Neuronal stem cell (in vitro differentiated cells): ENCODE data around the gene UQCC3.
A peak's percentile ranks its signal among the peaks of the same experiment; 100 is the strongest.

Experiments used
- DNase-seq: peaks from one replicate; pipeline ENCODE4 v3.0.0-alpha.2; 2013; ENCODE audit warnings: low spot score
- H2AFZ ChIP-seq: one replicate; pipeline ENCODE4 v1.6.1; 2013; ENCODE audit warnings: mild to moderate bottlenecking, low read length, inconsistent platforms
- H2AK5ac ChIP-seq: 2 replicates; pipeline ENCODE4 v1.6.1; 2013; ENCODE audit warnings: low read depth, mild to moderate bottlenecking, inconsistent platforms, low read length, moderate library complexity, mixed read lengths
- H2BK120ac ChIP-seq: 2 replicates; pipeline ENCODE4 v1.6.1; 2013; ENCODE audit warnings: low read depth, mild to moderate bottlenecking, inconsistent platforms, low read length, moderate library complexity, mixed read lengths
- H2BK12ac ChIP-seq: one replicate; pipeline ENCODE4 v1.6.1; 2013; ENCODE audit warnings: low read length, inconsistent platforms
- H2BK15ac ChIP-seq: 2 replicates; pipeline ENCODE4 v1.6.1; 2013; ENCODE audit warnings: mild to moderate bottlenecking, low read length, inconsistent platforms, mixed read lengths
- H2BK5ac ChIP-seq: one replicate; pipeline ENCODE4 v1.6.1; 2013; ENCODE audit warnings: inconsistent platforms, mild to moderate bottlenecking, low read length, moderate library complexity
- H3K14ac ChIP-seq: one replicate; pipeline ENCODE4 v1.6.1; 2013; ENCODE audit warnings: low read length, inconsistent platforms
- H3K18ac ChIP-seq: 2 replicates; pipeline ENCODE4 v1.6.1; 2013; ENCODE audit warnings: low read length, inconsistent platforms
- H3K23ac ChIP-seq: 2 replicates; pipeline ENCODE4 v1.6.1; 2013; ENCODE audit warnings: low read depth, mild to moderate bottlenecking, mixed read lengths, low read length, inconsistent platforms; ENCODE audit not compliant: poor library complexity
- H3K27ac ChIP-seq: replicated peaks from 3 replicates; pipeline ENCODE4 v1.5.1; 2013; ENCODE audit warnings: low read length, inconsistent platforms
- H3K27me3 ChIP-seq, 3 experiments: 2 replicates each; pipeline ENCODE4 v1.6.1; 2013; ENCODE audit warnings: low read length in 3 of 3, mild to moderate bottlenecking in 2 of 3, inconsistent platforms in 1 of 3, low read depth in 1 of 3, mixed read lengths in 1 of 3, moderate library complexity in 1 of 3; ENCODE audit not compliant: control insufficient read depth in 3 of 3, insufficient read depth in 3 of 3
- H3K36me3 ChIP-seq, 2 donors: replicated peaks in 1 of 2; 2 replicates each; pipeline ENCODE4 v1.6.1; 2013; ENCODE audit warnings: low read length in 2 of 2; ENCODE audit not compliant: control insufficient read depth in 2 of 2, insufficient read depth in 2 of 2
- H3K4ac ChIP-seq: 2 replicates; pipeline ENCODE4 v1.6.1; 2013; ENCODE audit warnings: inconsistent platforms, mild to moderate bottlenecking, low read length, moderate library complexity
- H3K4me1 ChIP-seq, 2 donors: 1 replicate in 1 of 2; 2 replicates in 1 of 2; pipeline ENCODE4 v1.6.1; 2013; ENCODE audit warnings: low read length in 2 of 2, low read depth in 1 of 2; ENCODE audit not compliant: control insufficient read depth in 2 of 2, insufficient read depth in 1 of 2
- H3K4me2 ChIP-seq: one replicate; pipeline ENCODE4 v1.6.1; 2013; ENCODE audit warnings: mild to moderate bottlenecking, low read length, inconsistent platforms; ENCODE audit not compliant: insufficient read depth, poor library complexity, severe bottlenecking
- H3K4me3 ChIP-seq, 2 donors: 2 replicates each; pipeline ENCODE4 v1.5.1; 2013; ENCODE audit warnings: low read length in 2 of 2, mild to moderate bottlenecking in 2 of 2, inconsistent platforms in 1 of 2, moderate library complexity in 1 of 2
- H3K79me1 ChIP-seq: one replicate; pipeline ENCODE4 v1.6.1; 2013; ENCODE audit warnings: low read depth, mild to moderate bottlenecking, inconsistent platforms, low read length, moderate library complexity
- H3K9ac ChIP-seq: one replicate; pipeline ENCODE4 v1.6.1; 2013; ENCODE audit warnings: mild to moderate bottlenecking, low read depth, low read length, inconsistent platforms; ENCODE audit not compliant: poor library complexity
- H3K9me3 ChIP-seq, 2 donors: replicated peaks in 1 of 2; 2 replicates each; pipeline versions ENCODE3 to v1.6.1; 2013; ENCODE audit warnings: low read length in 2 of 2, mild to moderate bottlenecking in 2 of 2, inconsistent platforms in 1 of 2, low read depth in 1 of 2, mixed read lengths in 1 of 2, moderate library complexity in 1 of 2; ENCODE audit not compliant: control insufficient read depth in 2 of 2, insufficient read depth in 1 of 2
- H4K8ac ChIP-seq: one replicate; pipeline ENCODE4 v1.6.1; 2013; ENCODE audit warnings: low read depth, mild to moderate bottlenecking, inconsistent platforms, low read length, moderate library complexity
- H4K91ac ChIP-seq: one replicate; pipeline ENCODE4 v1.6.1; 2013; ENCODE audit warnings: low read length, low read depth, mild to moderate bottlenecking, inconsistent platforms; ENCODE audit not compliant: poor library complexity
- WGBS, 2 donors: extraction: QIAGEN DNeasy Blood & Tissue Kit; methylation state at CpG; one replicate each; pipeline ENCODE4 v1.1.7; 2013; ENCODE audit warnings: missing lambda C conversion rate in 2 of 2, mixed read lengths in 1 of 2; ENCODE audit not compliant: insufficient read length in 2 of 2, insufficient replicate concordance in 1 of 2; ENCODE audit errors: extremely low coverage in 2 of 2; 5-methylcytosine and 5-hydroxymethylcytosine counted together

UQCC3 gene

DNA sequence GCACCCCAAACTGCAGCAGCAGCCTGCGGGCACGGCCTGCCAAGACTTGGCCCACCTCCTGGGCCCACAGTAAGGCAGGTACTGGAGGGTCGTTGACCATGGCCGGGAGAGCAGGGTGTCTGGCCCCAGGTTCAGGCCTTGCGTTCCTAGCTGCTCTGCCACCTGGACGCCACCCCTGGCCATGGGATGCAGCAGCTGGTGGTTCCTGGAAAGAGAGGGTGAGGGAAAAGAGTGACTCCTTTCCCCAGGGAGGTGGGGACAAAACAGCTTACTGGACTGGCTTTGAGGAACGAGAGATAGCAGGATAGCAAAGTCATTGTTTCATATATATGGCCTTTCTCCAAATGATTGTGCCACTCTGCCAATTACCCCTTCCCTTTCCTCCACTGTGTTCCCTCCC is 33.9 kb downstream of the UQCC3 start:
- H3K9me3 ChIP-seq, result no peaks in the 10 kb centered on the region
- H2AK5ac ChIP-seq, result peak overlapping the region; percentile 72
- no peak overlapping the region for H3K14ac ChIP-seq
- peak overlapping the region; percentile 88 for H2AFZ ChIP-seq
- H2BK15ac ChIP-seq, result peak overlapping the region; percentile 42
- H3K27me3 ChIP-seq, result no peaks in the 10 kb centered on the region
- no peak overlapping the region for H4K8ac ChIP-seq
- no peak for DNase-seq
- H3K36me3 ChIP-seq, result peaks cover 9 to 59% of the 10 kb centered on the region in 2 donors
- peak overlapping the region; percentile 76 for H2BK5ac ChIP-seq
- H3K18ac ChIP-seq, result no peak overlapping the region
- H3K79me1 ChIP-seq, result no peaks in the 10 kb centered on the region
- peaks cover 23 to 31% of the 10 kb centered on the region in 2 donors for H3K4me1 ChIP-seq
- H3K9ac ChIP-seq, result peak overlapping the region; percentile 89
- H3K27ac ChIP-seq, result peak overlapping the region; percentile 70
- H2BK120ac ChIP-seq, result no peak overlapping the region
- H4K91ac ChIP-seq, result peak overlapping the region; percentile 33
- H3K23ac ChIP-seq, result no peak overlapping the region
- peak overlapping the region; percentile 70 to 91 for H3K4me3 ChIP-seq
- no peak overlapping the region for H3K4ac ChIP-seq
- H2BK12ac ChIP-seq, result no peak overlapping the region
- no CpG with 5 or more reads among the region's 7 CpGs for WGBS, 2 donors
- peak overlapping the region; percentile 67 for H3K4me2 ChIP-seq

DNA sequence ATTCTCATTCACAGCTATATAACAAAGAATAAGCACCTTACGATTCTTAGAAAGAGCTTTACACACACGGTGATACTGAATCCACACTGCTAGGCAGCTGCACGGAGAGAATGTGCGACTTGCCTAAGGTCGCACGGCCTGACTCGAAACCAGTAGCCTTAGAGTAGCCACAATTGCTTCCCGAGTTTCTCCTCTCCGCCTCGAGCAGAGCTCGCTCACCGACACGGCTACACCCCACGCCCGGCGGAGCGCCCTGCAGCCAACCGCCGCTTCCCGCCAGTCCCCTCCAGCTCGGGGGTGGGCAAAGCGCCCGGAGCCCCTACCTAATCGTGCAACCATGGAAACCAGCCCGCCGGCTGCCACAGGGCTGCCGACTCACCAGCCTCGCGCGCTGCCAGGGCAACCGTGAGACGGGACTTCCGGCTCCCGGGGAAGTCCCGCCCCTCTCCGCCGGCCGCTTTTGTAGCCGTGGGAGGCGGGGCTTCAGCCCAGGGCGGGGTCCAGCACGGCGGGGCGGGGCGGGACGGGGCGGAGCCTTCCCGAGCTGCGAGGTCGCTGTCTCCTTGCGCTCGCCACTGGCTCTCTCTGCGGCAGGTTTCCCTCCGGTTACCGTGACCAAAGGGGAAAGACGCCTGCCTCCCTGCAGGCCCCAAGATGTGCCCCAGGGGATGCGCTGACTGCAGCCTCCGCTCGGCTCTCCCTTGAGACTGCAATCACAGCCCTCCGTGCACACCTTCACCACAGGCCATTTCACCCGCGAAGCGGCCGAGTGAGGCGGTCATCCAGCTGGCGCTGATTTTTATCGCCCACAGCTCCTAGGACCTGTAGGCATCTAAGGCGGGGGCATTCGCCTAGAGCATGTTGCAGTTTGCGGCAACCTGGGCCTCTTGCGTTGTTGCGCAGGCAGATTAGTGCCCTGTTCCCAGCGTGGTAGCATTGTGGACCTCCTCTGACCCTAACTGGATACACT is 34.7 kb downstream of the UQCC3 start:
- Histone ChIP-seq H3K4ac (peak overlapping the region; percentile 97), H3K4me2 (peak overlapping the region; percentile 94), H3K79me1 (no peaks in the 10 kb centered on the region), H3K4me1 (peaks cover 23 to 31% of the 10 kb centered on the region in 2 donors), H2BK5ac (peak overlapping the region; percentile 94), H3K18ac (peak overlapping the region; percentile 98), H3K27ac (peak overlapping the region; percentile 92), H3K27me3 (no peaks in the 10 kb centered on the region), H2BK12ac (peak overlapping the region; percentile 76), H2BK15ac (peak overlapping the region; percentile 38), H4K91ac (no peak overlapping the region), H3K14ac (peak overlapping the region; percentile 43), H2AK5ac (peak overlapping the region; percentile 88), H4K8ac (no peak overlapping the region), H3K4me3 (peak overlapping the region; percentile 70 to 91), H3K9ac (peak overlapping the region; percentile 89), H3K36me3 (peaks cover 10 to 57% of the 10 kb centered on the region in 2 donors), H2BK120ac (peak overlapping the region; percentile 18), H3K23ac (peak overlapping the region; percentile 90), H2AFZ (peak overlapping the region; percentile 88), H3K9me3 (no peaks in the 10 kb centered on the region)
- WGBS, 2 donors, result no CpG with 5 or more reads among the region's 73 CpGs
- peak; percentile 94 for DNase-seq

DNA sequence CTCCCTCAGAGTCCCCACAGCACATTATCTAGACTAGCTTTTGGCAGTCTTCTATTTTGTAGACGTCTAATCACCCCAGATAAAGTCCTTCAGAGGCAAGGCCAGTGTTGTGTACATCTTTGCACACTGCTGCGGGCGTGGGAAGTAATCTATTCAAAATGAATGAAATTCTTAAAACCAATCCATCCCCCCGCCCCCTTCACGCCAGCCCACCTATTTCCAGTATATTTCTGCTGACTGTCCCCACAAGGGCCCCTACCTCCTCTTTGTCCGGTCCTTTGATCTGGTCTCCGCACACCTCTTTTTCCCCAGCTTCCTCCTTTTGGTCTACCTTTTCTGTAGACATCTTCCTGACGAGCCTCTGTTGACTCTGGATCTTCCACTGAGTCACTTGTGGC is 35.4 kb downstream of the UQCC3 start:
- DNase-seq, result no peak
- H3K18ac ChIP-seq, result peak overlapping the region; percentile 98
- H3K14ac ChIP-seq, result no peak overlapping the region
- peak overlapping the region; percentile 90 for H3K23ac ChIP-seq
- no peak overlapping the region for H2BK15ac ChIP-seq
- no peaks in the 10 kb centered on the region for H3K79me1 ChIP-seq
- WGBS, 2 donors, result no CpG with 5 or more reads among the region's 8 CpGs
- H2BK12ac ChIP-seq, result no peak overlapping the region
- H2BK5ac ChIP-seq, result peak overlapping the region; percentile 94
- peak overlapping the region; percentile 70 to 73 for H3K4me3 ChIP-seq
- H2AK5ac ChIP-seq, result peak overlapping the region; percentile 88
- peaks cover 12 to 57% of the 10 kb centered on the region in 2 donors for H3K36me3 ChIP-seq
- H3K9ac ChIP-seq, result peak overlapping the region; percentile 86
- H3K9me3 ChIP-seq, result no peaks in the 10 kb centered on the region
- H3K27ac ChIP-seq, result peak overlapping the region; percentile 92
- peak overlapping the region; percentile 94 for H3K4me2 ChIP-seq
- no peak overlapping the region for H3K4ac ChIP-seq
- H2BK120ac ChIP-seq, result no peak overlapping the region
- peaks cover 23 to 31% of the 10 kb centered on the region in 2 donors for H3K4me1 ChIP-seq
- H3K27me3 ChIP-seq, result no peaks in the 10 kb centered on the region
- peak overlapping the region; percentile 77 for H2AFZ ChIP-seq
- H4K8ac ChIP-seq, result no peak overlapping the region
- H4K91ac ChIP-seq, result no peak overlapping the region

DNA sequence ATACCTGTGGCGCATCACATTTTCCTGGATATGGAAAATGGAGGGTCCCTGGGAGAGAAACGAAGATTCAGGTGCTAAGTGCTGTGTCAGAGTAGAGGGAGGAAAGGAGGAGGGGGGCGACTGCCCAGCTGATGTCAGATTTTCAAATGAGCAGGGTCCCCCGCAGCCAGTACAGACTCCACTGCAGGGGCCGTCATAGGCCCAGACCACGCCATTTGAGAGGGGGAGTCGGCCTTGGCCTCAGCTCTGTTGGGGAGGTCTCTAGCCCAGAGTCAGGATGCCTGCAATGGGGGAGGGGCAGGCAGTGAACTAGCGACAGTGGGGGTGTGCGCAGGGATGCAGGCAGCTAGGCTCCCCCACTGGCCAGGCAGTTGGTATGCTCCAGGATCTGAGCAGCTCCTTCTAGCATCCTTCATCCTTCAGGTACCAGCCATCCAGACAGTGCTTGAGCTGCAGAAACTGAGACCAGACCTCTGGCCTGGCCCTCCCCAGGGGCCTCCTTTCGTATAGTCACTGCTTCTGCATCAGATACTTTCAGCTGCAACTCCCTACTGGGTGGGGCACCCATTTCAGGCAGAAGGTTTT is 35.9 kb downstream of the UQCC3 start, which contains the start of the genes BSCL2 and GNG3:
Gene BSCL2 (minus strand): TSS at position 148 of the 585 bp plus-strand sequence. CDS start 229 bp downstream, outside the sequence.
Gene GNG3 (plus strand): TSS at position 400 of the 585 bp plus-strand sequence. CDS start 620 bp downstream, outside the sequence.
- H2BK12ac ChIP-seq, result peak within 1 kb of the TSS; percentile 76
- H3K4me2 ChIP-seq, result peak within 1 kb of the TSS; percentile 94
- no peaks in the 10 kb centered on the region for H3K9me3 ChIP-seq
- peaks cover 23 to 31% of the 10 kb centered on the region in 2 donors for H3K4me1 ChIP-seq
- H3K27ac ChIP-seq, result peak within 1 kb of the TSS; percentile 92
- H3K14ac ChIP-seq, result peak within 1 kb of the TSS; percentile 43
- H3K36me3 ChIP-seq, result peaks cover 12 to 57% of the 10 kb centered on the region in 2 donors
- no peak within 1 kb of the TSS for H4K91ac ChIP-seq
- peak within 1 kb of the TSS; percentile 18 for H2BK120ac ChIP-seq
- no CpG with 5 or more reads among the region's 10 CpGs for WGBS, 2 donors
- H3K18ac ChIP-seq, result peak within 1 kb of the TSS; percentile 98
- peak within 1 kb of the TSS; percentile 77 for H2AFZ ChIP-seq
- DNase-seq, result peak; percentile 79
- no peak within 1 kb of the TSS for H4K8ac ChIP-seq
- H3K27me3 ChIP-seq, result no peaks in the 10 kb centered on the region
- peak within 1 kb of the TSS; percentile 94 for H2BK5ac ChIP-seq
- peak within 1 kb of the TSS; percentile 86 for H3K9ac ChIP-seq
- peak within 1 kb of the TSS; percentile 97 for H3K4ac ChIP-seq
- peak within 1 kb of the TSS; percentile 88 for H2AK5ac ChIP-seq
- peak within 1 kb of the TSS; percentile 90 for H3K23ac ChIP-seq
- no peaks in the 10 kb centered on the region for H3K79me1 ChIP-seq
- H2BK15ac ChIP-seq, result peak within 1 kb of the TSS; percentile 38
- H3K4me3 ChIP-seq, result peak within 1 kb of the TSS; percentile 70 to 73
